Ishikawa (cell line): ENCODE data around the gene CEP97.

Source experiments
- CEBPB ChIP-seq: IDR thresholded peaks from 2 replicates; pipeline ENCODE4 v1.6.1; 2012
- CREB1 ChIP-seq: IDR thresholded peaks from 2 replicates; pipeline ENCODE4 v1.6.1; 2012; ENCODE audit warnings: low read depth
- EGR1 ChIP-seq: IDR thresholded peaks from 2 replicates; pipeline ENCODE4 v1.6.1; 2012
- EP300 ChIP-seq: IDR thresholded peaks from 2 replicates; pipeline ENCODE4 v1.6.1; 2012; ENCODE audit warnings: borderline replicate concordance
- FOXM1 ChIP-seq: IDR thresholded peaks from 2 replicates; pipeline ENCODE4 v1.6.1; 2012; ENCODE audit warnings: low read depth, borderline replicate concordance
- MAX ChIP-seq: IDR thresholded peaks from 2 replicates; pipeline ENCODE4 v1.6.1; 2012
- NFIC ChIP-seq: IDR thresholded peaks from 2 replicates; pipeline ENCODE4 v1.6.1; 2012
- RAD21 ChIP-seq: IDR thresholded peaks from 2 replicates; pipeline ENCODE4 v1.6.1; 2012; ENCODE audit warnings: low read depth
- REST ChIP-seq: IDR thresholded peaks from 2 replicates; pipeline ENCODE4 v1.6.1; 2012; ENCODE audit warnings: low read depth, mild to moderate bottlenecking
- TAF1 ChIP-seq: IDR thresholded peaks from 2 replicates; pipeline ENCODE4 v1.6.1; 2012; ENCODE audit warnings: low read depth, mild to moderate bottlenecking
- TCF12 ChIP-seq: IDR thresholded peaks from 2 replicates; pipeline ENCODE4 v1.6.1; 2012; ENCODE audit warnings: low read depth
- TEAD4 ChIP-seq: IDR thresholded peaks from 2 replicates; pipeline ENCODE4 v1.6.1; 2012
- YY1 ChIP-seq: IDR thresholded peaks from 2 replicates; pipeline ENCODE4 v1.6.1; 2012; ENCODE audit warnings: low read depth
- ZBTB7A ChIP-seq: IDR thresholded peaks from 2 replicates; pipeline ENCODE4 v1.6.1; 2012; ENCODE audit warnings: low read depth
- TF ChIP-seq, protein P1 (sequence below): IDR thresholded peaks from 2 replicates; pipeline ENCODE4 v1.6.1; 2012

The CEP97 gene

GRCh38 chr3:101685870-101686307 lies 38.5 kb upstream of the CEP97 start:
- TF ChIP-seq TAF1: no peak
- no peak for TF ChIP-seq REST
- no peak for TF ChIP-seq NFIC
- no peak for TF ChIP-seq EP300
- no peak for TF ChIP-seq CEBPB
- TF ChIP-seq YY1: no peak
- no peak for TF ChIP-seq CREB1
- no peak for TF ChIP-seq TCF12
- no peak for TF ChIP-seq RAD21
- no peak for TF ChIP-seq TEAD4
- TF ChIP-seq FOXM1: no peak
- no peak for TF ChIP-seq EGR1
- TF ChIP-seq ZBTB7A: no peak
- no peak for TF ChIP-seq MAX
- TF ChIP-seq, protein P1, sequence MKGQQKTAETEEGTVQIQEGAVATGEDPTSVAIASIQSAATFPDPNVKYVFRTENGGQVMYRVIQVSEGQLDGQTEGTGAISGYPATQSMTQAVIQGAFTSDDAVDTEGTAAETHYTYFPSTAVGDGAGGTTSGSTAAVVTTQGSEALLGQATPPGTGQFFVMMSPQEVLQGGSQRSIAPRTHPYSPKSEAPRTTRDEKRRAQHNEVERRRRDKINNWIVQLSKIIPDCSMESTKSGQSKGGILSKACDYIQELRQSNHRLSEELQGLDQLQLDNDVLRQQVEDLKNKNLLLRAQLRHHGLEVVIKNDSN: no peak

GRCh38 chr3:101687142-101687931 lies 37.1 kb upstream of the CEP97 start:
- TF ChIP-seq FOXM1 (no peak), ZBTB7A (no peak), EP300 (no peak), RAD21 (no peak), CEBPB (no peak), TAF1 (no peak), MAX (no peak), NFIC (no peak; the same call in 1 of the 2 replicates)
- TF ChIP-seq, protein P1: no peak

DNA sequence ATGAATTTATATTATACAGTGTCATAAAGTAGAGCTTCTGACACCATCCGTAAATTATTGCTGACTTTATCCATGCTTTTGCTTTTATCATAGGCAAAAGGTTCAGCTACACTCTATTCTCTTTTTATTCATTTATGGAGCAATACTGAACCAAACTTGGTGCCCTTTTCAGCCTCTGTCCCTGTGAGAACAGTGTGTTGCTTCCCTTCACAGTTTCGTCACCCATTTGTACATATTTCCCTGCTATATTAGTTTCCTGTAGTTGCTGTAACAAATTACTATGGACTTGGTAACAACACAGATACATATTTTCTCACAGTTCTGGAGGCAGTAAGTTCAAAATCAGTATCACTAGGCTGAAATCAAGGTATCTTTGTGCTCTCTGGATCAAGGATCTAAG lies 35.1 kb upstream of the CEP97 start:
- TF ChIP-seq EP300: no peak
- TF ChIP-seq NFIC: no peak
- TF ChIP-seq MAX: no peak
- no peak for TF ChIP-seq TCF12
- TF ChIP-seq CEBPB: no peak
- TF ChIP-seq, protein P1: no peak
- no peak for TF ChIP-seq FOXM1
- TF ChIP-seq TAF1: no peak
- TF ChIP-seq ZBTB7A: no peak
- no peak for TF ChIP-seq TEAD4
- TF ChIP-seq YY1: no peak
- TF ChIP-seq REST: no peak
- TF ChIP-seq CREB1: no peak

GRCh38 chr3:101690972-101691371 lies 33.4 kb upstream of the CEP97 start:
- TF ChIP-seq FOXM1 (no peak), REST (no peak), TAF1 (no peak), CREB1 (no peak), ZBTB7A (no peak), RAD21 (no peak), MAX (no peak), CEBPB (no peak), YY1 (no peak)
- TF ChIP-seq, protein P1: no peak
